OCI-LY1 (cell line): ENCODE results near the gene CD6.

Source experiments
- CTCF ChIP-seq: fragments of 200-600 bp; sonication (generic), shearing (Covaris generic); IDR thresholded peaks from 2 replicates; pipeline ENCODE4 v1.5.1; 2017; ENCODE audit warnings: mild to moderate bottlenecking, antibody characterized with exemption, low read length, moderate library complexity, mixed read lengths
- EZH2 ChIP-seq: fragments of 200-600 bp; sonication (generic), shearing (Covaris generic); IDR thresholded peaks from 2 replicates; pipeline ENCODE4 v1.8.0; 2017; ENCODE audit warnings: borderline replicate concordance, mixed run types, mild to moderate bottlenecking, antibody characterized with exemption, low read length, moderate library complexity, mixed read lengths

- TF ChIP-seq CTCF (no peak), EZH2 (no peak)
Observed at GRCh38 chr11:61019037-61019831, 47.8 kb downstream of the CD6 start.
